Measurements from ENCODE around the gene STING1. TPM values are rescaled to one million over a fixed set of nuclear protein-coding genes. Genes with fewer than 3 reads are reported as not detected.

STING1 gene
- total and polyA plus RNA-seq, 10 of the 15 experiments (the other 5 are each of a cell fraction or from before 2014, with no cell fraction given) = 10.1 to 56.1 (median 41.0) TPM

DNA sequence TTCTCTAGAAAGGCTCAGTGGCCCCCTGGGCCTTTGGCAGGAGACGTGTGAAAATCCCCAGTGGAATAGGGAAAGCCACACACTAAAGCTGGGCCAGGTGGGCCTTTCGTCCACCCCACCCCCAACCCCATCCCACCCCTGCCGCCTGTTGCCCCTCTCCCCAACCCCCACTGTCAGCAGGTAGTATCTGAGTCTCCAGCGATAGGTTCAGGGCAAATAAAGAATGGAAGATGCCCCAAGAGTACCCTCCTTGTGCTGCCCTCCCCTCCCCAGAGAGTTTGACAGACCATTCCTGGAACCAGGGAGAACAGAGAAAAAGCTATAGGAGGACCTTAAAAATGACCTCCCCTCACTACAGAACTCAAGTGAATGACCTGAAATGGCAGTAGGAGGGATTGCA, 41.9 kb upstream of the STING1 start:
- H2AFZ ChIP-seq (ENCODE audit: control insufficient read depth, low read depth, low read length) = peak overlapping the region; percentile 59; the same call in 1 of the 2 replicates
- CTCF ChIA-PET = interaction anchor here (0.8 to 3.3 kb wide), 9 partner anchors 9 to 239 kb away, joined by 3 to 17 read pairs (median 6); no protein-coding TSS in a partner anchor
- no peak overlapping the region for H3K4me2 ChIP-seq (ENCODE audit: control insufficient read depth, insufficient read depth)
- peak overlapping the region; percentile 59; the same call in 1 of the 2 replicates for H3K27ac ChIP-seq (ENCODE audit: control insufficient read depth, insufficient read depth)
- peaks cover 28% of the 10 kb centered on the region for H3K4me1 ChIP-seq (ENCODE audit: control insufficient read depth, insufficient read depth, low read length)
- WGBS (ENCODE audit: insufficient coverage, insufficient replicate concordance, low lambda C conversion rate, missing lambda C conversion rate) = 48% methylated on average over 4 of the region's 4 CpGs
- H3K27me3 ChIP-seq (replicated peaks in 1 of 2; ENCODE audit: control insufficient read depth in 2 of 2, insufficient read depth in 2 of 2, low read length in 1 of 2) = no peaks in the 10 kb centered on the region
- POLR2A ChIA-PET = interaction anchor here (0.6 to 3.1 kb wide), 17 partner anchors 9 to 477 kb away, joined by 3 to 25 read pairs (median 4); partner anchors contain the start of genes ECSCR and UBE2D2
- in situ Hi-C loops (cut with MboI) = no loop called here
- FAIRE-seq (no peak), DNase-seq (ENCODE audit: low read depth, low spot score) (no peak), ATAC-seq (no peak; the same call in 2 of the 3 replicates)
- peaks cover 22% of the 10 kb centered on the region for H3K79me2 ChIP-seq (ENCODE audit: control insufficient read depth, insufficient read depth, low read length)
- no peaks in the 10 kb centered on the region; the same call in 2 of the 3 replicates for H3K9me3 ChIP-seq (replicated peaks; ENCODE audit: control insufficient read depth, insufficient read depth, low read length)
- RAD21 ChIA-PET (ENCODE audit: unreplicated experiment) = interaction anchor here (1.0 to 4.1 kb wide), 13 partner anchors 9 to 166 kb away, joined by 3 to 39 read pairs (median 4); partner anchors contain the start of gene UBE2D2
- no peak overlapping the region for H3K4me3 ChIP-seq
- TF ChIP-seq TAF1 (IDR thresholded peaks at IDR 0.05; ENCODE audit: borderline replicate concordance, low read depth, low read length) = no peak
- TF ChIP-seq ZNF274 (IDR thresholded peaks at IDR 0.05; ENCODE audit: insufficient read depth, insufficient read length) = no peak
- no peak for TF ChIP-seq FOS (IDR thresholded peaks at IDR 0.05; ENCODE audit: borderline replicate concordance, extremely low read depth, insufficient read length)
- TF ChIP-seq, protein P1, sequence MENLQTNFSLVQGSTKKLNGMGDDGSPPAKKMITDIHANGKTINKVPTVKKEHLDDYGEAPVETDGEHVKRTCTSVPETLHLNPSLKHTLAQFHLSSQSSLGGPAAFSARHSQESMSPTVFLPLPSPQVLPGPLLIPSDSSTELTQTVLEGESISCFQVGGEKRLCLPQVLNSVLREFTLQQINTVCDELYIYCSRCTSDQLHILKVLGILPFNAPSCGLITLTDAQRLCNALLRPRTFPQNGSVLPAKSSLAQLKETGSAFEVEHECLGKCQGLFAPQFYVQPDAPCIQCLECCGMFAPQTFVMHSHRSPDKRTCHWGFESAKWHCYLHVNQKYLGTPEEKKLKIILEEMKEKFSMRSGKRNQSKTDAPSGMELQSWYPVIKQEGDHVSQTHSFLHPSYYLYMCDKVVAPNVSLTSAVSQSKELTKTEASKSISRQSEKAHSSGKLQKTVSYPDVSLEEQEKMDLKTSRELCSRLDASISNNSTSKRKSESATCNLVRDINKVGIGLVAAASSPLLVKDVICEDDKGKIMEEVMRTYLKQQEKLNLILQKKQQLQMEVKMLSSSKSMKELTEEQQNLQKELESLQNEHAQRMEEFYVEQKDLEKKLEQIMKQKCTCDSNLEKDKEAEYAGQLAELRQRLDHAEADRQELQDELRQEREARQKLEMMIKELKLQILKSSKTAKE (IDR thresholded peaks at IDR 0.05; ENCODE audit: low read depth, poor library complexity, severe bottlenecking) = no peak
- no peak for TF ChIP-seq KAT2A (conservative IDR thresholded peaks at IDR 0.05; ENCODE audit: control insufficient read depth, low read depth, low read length)
- no peak for TF ChIP-seq KDM1A (IDR thresholded peaks at IDR 0.05; ENCODE audit: borderline replicate concordance)
- TF ChIP-seq ZSCAN29 (IDR thresholded peaks at IDR 0.05) = no peak
- TF ChIP-seq TCF12 (IDR thresholded peaks at IDR 0.05; ENCODE audit: low read depth, low read length) = no peak
- SMC1A ChIA-PET (ENCODE audit: uncharacterized antibody, unreplicated experiment) = interaction anchor here (0.6 to 2.4 kb wide), 21 partner anchors 9 to 134 kb away, joined by 3 to 8 read pairs (median 3); no protein-coding TSS in a partner anchor
- H3K9ac ChIP-seq (ENCODE audit: control insufficient read depth, insufficient read depth, low read length) = no peak overlapping the region
- intact Hi-C loops (cut with micrococcal nuclease; ENCODE audit: unreplicated experiment) = no loop called here
- no peaks in the 10 kb centered on the region for H4K20me1 ChIP-seq (ENCODE audit: control insufficient read depth, insufficient read depth)
- BruUV-seq (replicated peaks) = no TSS peak
- no peaks in the 10 kb centered on the region; a peak in 1 of 4 replicates for H3K36me3 ChIP-seq (ENCODE audit: control insufficient read depth in 2 of 2, insufficient read depth in 2 of 2, low read length in 1 of 2)

Measured in GM12878 (cell line).